Keratinocyte (primary cell): ENCODE data around the gene TMEM52B. TPM values are rescaled to one million over a fixed set of nuclear protein-coding genes. Genes with fewer than 3 reads are reported as not detected.

ENCODE experiments used
- DNase-seq: peaks from one replicate; pipeline ENCODE4 v3.0.0-alpha.2; 2011; ENCODE audit warnings: low read depth, missing footprints, low spot score
- FAIRE-seq: peaks from 2 replicates; lab custom pipeline; 2011; peaks lifted over from hg19 to GRCh38; lab: Jason Lieb, UNC
- H2AFZ ChIP-seq: 2 replicates; pipeline ENCODE4 v1.6.0; 2012; ENCODE audit warnings: low read length, control low read depth, inconsistent platforms; ENCODE audit not compliant: control insufficient read depth
- H3K27ac ChIP-seq: 2 replicates; pipeline ENCODE4 v1.5.1; 2011; ENCODE audit warnings: low read length; ENCODE audit not compliant: control insufficient read depth, insufficient read depth
- H3K27me3 ChIP-seq: 3 replicates; pipeline ENCODE4 v1.6.0; 2011; ENCODE audit warnings: low read length; ENCODE audit not compliant: control insufficient read depth, insufficient read depth; ENCODE audit errors: extremely low read depth
- H3K36me3 ChIP-seq, 2 experiments: 2 replicates in 1 of 2; 3 replicates in 1 of 2; pipeline ENCODE4 v1.5.1; 2011; ENCODE audit warnings: low read length in 2 of 2, mild to moderate bottlenecking in 1 of 2; ENCODE audit not compliant: control insufficient read depth in 2 of 2, insufficient read depth in 2 of 2; ENCODE audit errors: extremely low read depth in 1 of 2
- H3K4me1 ChIP-seq: 3 replicates; pipeline ENCODE4 v1.5.1; 2011; ENCODE audit warnings: low read length; ENCODE audit not compliant: control insufficient read depth, insufficient read depth; ENCODE audit errors: extremely low read depth
- H3K4me2 ChIP-seq: 3 replicates; pipeline ENCODE4 v1.6.0; 2011; ENCODE audit warnings: low read depth, low read length; ENCODE audit not compliant: control insufficient read depth, insufficient read depth; ENCODE audit errors: extremely low read depth
- H3K4me3 ChIP-seq, 3 experiments: fragments of 200-600 bp in 1 of 3; sonication (generic) in 1 of 3; 2 replicates in 2 of 3; 3 replicates in 1 of 3; pipeline ENCODE4 v1.5.1; 2011 to 2016; ENCODE audit warnings: low read length in 3 of 3, mild to moderate bottlenecking in 3 of 3, control low read depth in 2 of 3, inconsistent platforms in 1 of 3, low read depth in 1 of 3, mixed read lengths in 1 of 3, mixed run types in 1 of 3, moderate library complexity in 1 of 3; ENCODE audit not compliant: control insufficient read depth in 2 of 3, insufficient read depth in 2 of 3; ENCODE audit errors: extremely low read depth in 1 of 3
- H3K79me2 ChIP-seq: 2 replicates; pipeline ENCODE4 v1.6.0; 2012; ENCODE audit warnings: low read length; ENCODE audit not compliant: control insufficient read depth, insufficient read depth
- H3K9ac ChIP-seq: 3 replicates; pipeline ENCODE4 v1.6.0; 2011; ENCODE audit warnings: low read length; ENCODE audit not compliant: control insufficient read depth, insufficient read depth; ENCODE audit errors: extremely low read depth
- H3K9me1 ChIP-seq: 3 replicates; pipeline ENCODE4 v1.6.0; 2011; ENCODE audit warnings: low read length; ENCODE audit not compliant: control insufficient read depth, insufficient read depth; ENCODE audit errors: extremely low read depth
- H3K9me3 ChIP-seq: 2 replicates; pipeline ENCODE4 v1.5.1; 2012; ENCODE audit warnings: low read depth, low read length; ENCODE audit not compliant: control insufficient read depth
- H4K20me1 ChIP-seq: 3 replicates; pipeline ENCODE4 v1.6.0; 2011; ENCODE audit warnings: low read length; ENCODE audit not compliant: control insufficient read depth, insufficient read depth; ENCODE audit errors: extremely low read depth
- CTCF ChIP-seq, 3 experiments: IDR thresholded peaks in 1 of 3; conservative IDR thresholded peaks in 1 of 3; optimal IDR thresholded peaks in 1 of 3; 2 replicates in 2 of 3; 3 replicates in 1 of 3; pipeline versions ENCODE3 to v1.5.1; 2011; ENCODE audit warnings: low read length in 3 of 3, mild to moderate bottlenecking in 3 of 3, moderate library complexity in 2 of 3, control low read depth in 1 of 3, inconsistent platforms in 1 of 3; ENCODE audit not compliant: insufficient read depth in 2 of 3; ENCODE audit errors: extremely low read depth in 1 of 3
- EZH2 ChIP-seq: IDR thresholded peaks from one replicate; pipeline ENCODE4 v1.6.1; 2012; ENCODE audit warnings: inconsistent platforms, mild to moderate bottlenecking, low read length, moderate library complexity
- dilution Hi-C: fragments of 300-500 bp; cut with MboI; formaldehyde crosslinking; loops from one replicate; pipeline ENCODE4 v1.7.0; 2020; ENCODE audit warnings: low sequenced_read_pairs; ENCODE audit not compliant: extremely low pct_ligation_motif_present
- polyA plus RNA-seq, 5 experiments: library from polyadenylated mRNA; depleted of rRNA in 3 of 5; stranded (reverse) in 3 of 5; stranded (forward) in 1 of 5; unstranded in 1 of 5; fragments of >200 nt; gene quantifications; 1 replicate in 1 of 5; 2 replicates in 3 of 5; 3 replicates in 1 of 5; pipeline versions ENCODE4 v1.2.1 to v1.2.3, GENCODE V29; 2011 to 2012; ENCODE audit warnings: missing spikeins in 2 of 5, low read depth in 1 of 5, low replicate concordance in 1 of 5

Gene TMEM52B
- polyA plus RNA-seq, 1 donor (not counting 4 experiments of a cell fraction or from before 2014, with no cell fraction given) = not detected

GRCh38 chr12:10163084-10163483 lies 15.7 kb upstream of the TMEM52B start:
- no peaks in the 10 kb centered on the region for H3K27me3 ChIP-seq

GRCh38 chr12:10165421-10165820 lies 13.4 kb upstream of the TMEM52B start:
- Histone ChIP-seq H3K27ac (no peak overlapping the region), H3K79me2 (no peaks in the 10 kb centered on the region), H3K4me1 (peaks cover 12% of the 10 kb centered on the region), H3K9me3 (no peaks in the 10 kb centered on the region), H4K20me1 (no peaks in the 10 kb centered on the region), H3K4me2 (no peak overlapping the region), H2AFZ (no peak overlapping the region), H3K36me3 (no peaks in the 10 kb centered on the region), H3K4me3 (no peak overlapping the region), H3K9me1 (no peaks in the 10 kb centered on the region), H3K27me3 (no peaks in the 10 kb centered on the region), H3K9ac (no peak overlapping the region)
- TF ChIP-seq CTCF (optimal IDR thresholded peaks at IDR 0.05 in 1 of 3, IDR thresholded peaks at IDR 0.05 in 1 of 3, conservative IDR thresholded peaks at IDR 0.05 in 1 of 3; ENCODE audit: extremely low read depth in 1 of 3, insufficient read depth in 2 of 3, low read length in 3 of 3) = no peak
- TF ChIP-seq EZH2 = no peak
- dilution Hi-C loops = loop anchor here (10.0 kb wide), 1 partner anchor 59 kb away; no protein-coding TSS in a partner anchor
- FAIRE-seq = no peak
- no peak for DNase-seq

More at GRCh38 chr12:10163084-10163483, 15.7 kb upstream of the TMEM52B start:
- H4K20me1 ChIP-seq = no peaks in the 10 kb centered on the region
- H3K9ac ChIP-seq = no peak overlapping the region
- DNase-seq (no peak), FAIRE-seq (no peak)
- no peak overlapping the region for H3K4me3 ChIP-seq
- no peaks in the 10 kb centered on the region for H3K9me1 ChIP-seq
- TF ChIP-seq EZH2 (no peak), CTCF (optimal IDR thresholded peaks at IDR 0.05 in 1 of 3, IDR thresholded peaks at IDR 0.05 in 1 of 3, conservative IDR thresholded peaks at IDR 0.05 in 1 of 3; ENCODE audit: extremely low read depth in 1 of 3, insufficient read depth in 2 of 3, low read length in 3 of 3) (no peak)
- no peaks in the 10 kb centered on the region for H3K9me3 ChIP-seq
- H3K27ac ChIP-seq = no peak overlapping the region
- peaks cover 5% of the 10 kb centered on the region for H3K4me1 ChIP-seq
- dilution Hi-C loops = loop anchor here (10.0 kb wide), 1 partner anchor 62 kb away; no protein-coding TSS in a partner anchor
- H2AFZ ChIP-seq = no peak overlapping the region
- H3K79me2 ChIP-seq = no peaks in the 10 kb centered on the region
- H3K4me2 ChIP-seq = no peak overlapping the region
- no peaks in the 10 kb centered on the region for H3K36me3 ChIP-seq
